ENCODE results near the gene BAZ2B. TPM values are rescaled to one million over a fixed set of nuclear protein-coding genes. Genes with fewer than 3 reads are reported as not detected.
"Not testable (repeated sequence)": the region's sequence is repeated elsewhere in the genome, so short reads cannot be mapped to it uniquely, and the experiment has no call there.

BAZ2B gene
- total RNA-seq: 38.0 and 115 TPM in 2 replicates

GRCh38 chr2:159616286-159616701, at the start of gene BAZ2B:
Gene BAZ2B (minus strand): TSS chr2:159616548. CDS start chr2:159478719, 137,829 bp downstream.
- DNase-seq (ENCODE audit: low read depth): peak; percentile 85

GRCh38 chr2:159661286-159661685, 44.9 kb upstream of the BAZ2B start:
- DNase-seq (ENCODE audit: low read depth): no peak

- no peak for DNase-seq (ENCODE audit: low read depth)
Observed at GRCh38 chr2:159658881-159659873, 42.8 kb upstream of the BAZ2B start.

- DNase-seq (ENCODE audit: low read depth): no peak
Observed at GRCh38 chr2:159653962-159654361, 37.6 kb upstream of the BAZ2B start.

GRCh38 chr2:159651884-159652283, 35.5 kb upstream of the BAZ2B start:
- DNase-seq (ENCODE audit: low read depth): no peak

- DNase-seq (ENCODE audit: low read depth): no peak
Observed at GRCh38 chr2:159650574-159650973, 34.2 kb upstream of the BAZ2B start.

- no peak for DNase-seq (ENCODE audit: low read depth)
Observed at GRCh38 chr2:159648643-159649042, 32.3 kb upstream of the BAZ2B start.

GRCh38 chr2:159647667-159648066, 31.3 kb upstream of the BAZ2B start:
- no peak for DNase-seq (ENCODE audit: low read depth)

- no peak for DNase-seq (ENCODE audit: low read depth)
Observed at GRCh38 chr2:159640176-159640575, 23.8 kb upstream of the BAZ2B start.

GRCh38 chr2:159639712-159640111, 23.4 kb upstream of the BAZ2B start:
- DNase-seq (ENCODE audit: low read depth): no peak

GRCh38 chr2:159639071-159639470, 22.7 kb upstream of the BAZ2B start:
- DNase-seq (ENCODE audit: low read depth): no peak

- peak; percentile 97 for DNase-seq (ENCODE audit: low read depth)
Observed at GRCh38 chr2:159637988-159638501, 21.7 kb upstream of the BAZ2B start.

- no peak for DNase-seq (ENCODE audit: low read depth)
Observed at GRCh38 chr2:159637240-159637639, 20.9 kb upstream of the BAZ2B start.

- DNase-seq (ENCODE audit: low read depth): peak; percentile 7
Observed at GRCh38 chr2:159635006-159635789, 18.9 kb upstream of the BAZ2B start.

- no peak for DNase-seq (ENCODE audit: low read depth)
Observed at GRCh38 chr2:159633219-159633618, 16.9 kb upstream of the BAZ2B start.

GRCh38 chr2:159625628-159626027, 9.3 kb upstream of the BAZ2B start:
- DNase-seq (ENCODE audit: low read depth): not testable (repeated sequence)

GRCh38 chr2:159623436-159623835, 7.1 kb upstream of the BAZ2B start:
- no peak for DNase-seq (ENCODE audit: low read depth)

GRCh38 chr2:159622966-159623365, 6.6 kb upstream of the BAZ2B start:
- DNase-seq (ENCODE audit: low read depth): no peak

- DNase-seq (ENCODE audit: low read depth): no peak
Observed at GRCh38 chr2:159620796-159621195, 4.4 kb upstream of the BAZ2B start.

GRCh38 chr2:159617646-159618045, 1.3 kb upstream of the BAZ2B start:
- DNase-seq (ENCODE audit: low read depth): peak; percentile 62

- no peak for DNase-seq (ENCODE audit: low read depth)
Observed at GRCh38 chr2:159617100-159617499, 752 bp upstream of the BAZ2B start.
